ENCODE data around the gene MCL1.
"Not testable (repeated sequence)": the region's sequence is repeated elsewhere in the genome, so short reads cannot be mapped to it uniquely, and the experiment has no call there.

The MCL1 gene

GRCh38 chr1:150615346-150616201 is 36.2 kb upstream of the MCL1 start:
- no peak overlapping the region for H3K9ac ChIP-seq (ENCODE audit: low read depth, low read length)
- no peaks in the 10 kb centered on the region for H3K9me3 ChIP-seq (ENCODE audit: control insufficient read depth, insufficient read depth, low read length)
- H3K27me3 ChIP-seq (ENCODE audit: control insufficient read depth, insufficient read depth, low read length), result no peaks in the 10 kb centered on the region
- peaks cover 25% of the 10 kb centered on the region for H3K36me3 ChIP-seq (ENCODE audit: control insufficient read depth, insufficient read depth, low read length)
- peaks cover 3% of the 10 kb centered on the region for H3K4me1 ChIP-seq (ENCODE audit: control insufficient read depth, insufficient read depth, low read length)
- H3K4me3 ChIP-seq (ENCODE audit: low read depth, low read length), result no peak overlapping the region

- Histone ChIP-seq H3K4me3 (ENCODE audit: low read depth, low read length) (no peak overlapping the region), H3K36me3 (ENCODE audit: control insufficient read depth, insufficient read depth, low read length) (peaks cover 8% of the 10 kb centered on the region), H3K9ac (ENCODE audit: low read depth, low read length) (no peak overlapping the region), H3K9me3 (ENCODE audit: control insufficient read depth, insufficient read depth, low read length) (no peaks in the 10 kb centered on the region), H3K27me3 (ENCODE audit: control insufficient read depth, insufficient read depth, low read length) (no peaks in the 10 kb centered on the region), H3K4me1 (ENCODE audit: control insufficient read depth, insufficient read depth, low read length) (peaks cover 3% of the 10 kb centered on the region)
These were observed 33.9 kb upstream of the MCL1 start for GRCh38 chr1:150613061-150613920.

- no peaks in the 10 kb centered on the region for H3K27me3 ChIP-seq (ENCODE audit: control insufficient read depth, insufficient read depth, low read length)
- peaks cover 8% of the 10 kb centered on the region for H3K36me3 ChIP-seq (ENCODE audit: control insufficient read depth, insufficient read depth, low read length)
- H3K4me1 ChIP-seq (ENCODE audit: control insufficient read depth, insufficient read depth, low read length), result peaks cover 3% of the 10 kb centered on the region
- H3K4me3 ChIP-seq (ENCODE audit: low read depth, low read length), result no peak overlapping the region
- H3K9ac ChIP-seq (ENCODE audit: low read depth, low read length), result no peak overlapping the region
- H3K9me3 ChIP-seq (ENCODE audit: control insufficient read depth, insufficient read depth, low read length), result no peaks in the 10 kb centered on the region
These were observed 32.6 kb upstream of the MCL1 start for GRCh38 chr1:150612014-150612345.

GRCh38 chr1:150610576-150610975 is 31.2 kb upstream of the MCL1 start:
- Histone ChIP-seq H3K27me3 (ENCODE audit: control insufficient read depth, insufficient read depth, low read length) (no peaks in the 10 kb centered on the region), H3K9me3 (ENCODE audit: control insufficient read depth, insufficient read depth, low read length) (no peaks in the 10 kb centered on the region), H3K36me3 (ENCODE audit: control insufficient read depth, insufficient read depth, low read length) (peaks cover 8% of the 10 kb centered on the region), H3K4me3 (ENCODE audit: low read depth, low read length) (no peak overlapping the region), H3K9ac (ENCODE audit: low read depth, low read length) (no peak overlapping the region), H3K4me1 (ENCODE audit: control insufficient read depth, insufficient read depth, low read length) (peaks cover 3% of the 10 kb centered on the region)

- Histone ChIP-seq H3K9me3 (ENCODE audit: control insufficient read depth, insufficient read depth, low read length) (no peaks in the 10 kb centered on the region), H3K27me3 (ENCODE audit: control insufficient read depth, insufficient read depth, low read length) (no peaks in the 10 kb centered on the region), H3K36me3 (ENCODE audit: control insufficient read depth, insufficient read depth, low read length) (peaks cover 8% of the 10 kb centered on the region), H3K4me1 (ENCODE audit: control insufficient read depth, insufficient read depth, low read length) (peaks cover 5% of the 10 kb centered on the region), H3K4me3 (ENCODE audit: low read depth, low read length) (no peak overlapping the region), H3K9ac (ENCODE audit: low read depth, low read length) (no peak overlapping the region)
These were observed 30.3 kb upstream of the MCL1 start for GRCh38 chr1:150609732-150610131.

- Histone ChIP-seq H3K4me3 (ENCODE audit: low read depth, low read length) (no peak overlapping the region), H3K4me1 (ENCODE audit: control insufficient read depth, insufficient read depth, low read length) (peaks cover 10% of the 10 kb centered on the region), H3K36me3 (ENCODE audit: control insufficient read depth, insufficient read depth, low read length) (no peaks in the 10 kb centered on the region), H3K9me3 (ENCODE audit: control insufficient read depth, insufficient read depth, low read length) (no peaks in the 10 kb centered on the region), H3K27me3 (ENCODE audit: control insufficient read depth, insufficient read depth, low read length) (no peaks in the 10 kb centered on the region), H3K9ac (ENCODE audit: low read depth, low read length) (no peak overlapping the region)
These were observed 27.2 kb upstream of the MCL1 start for GRCh38 chr1:150606463-150607142.

- not testable (repeated sequence) for H3K36me3 ChIP-seq (ENCODE audit: control insufficient read depth, insufficient read depth, low read length); H3K27me3 ChIP-seq (ENCODE audit: control insufficient read depth, insufficient read depth, low read length); H3K9ac ChIP-seq (ENCODE audit: low read depth, low read length); H3K9me3 ChIP-seq (ENCODE audit: control insufficient read depth, insufficient read depth, low read length); H3K4me3 ChIP-seq (ENCODE audit: low read depth, low read length)
- peaks cover 10% of the 10 kb centered on the region for H3K4me1 ChIP-seq (ENCODE audit: control insufficient read depth, insufficient read depth, low read length)
These were observed 26.0 kb upstream of the MCL1 start for GRCh38 chr1:150605451-150605731.

GRCh38 chr1:150604226-150604588 is 24.8 kb upstream of the MCL1 start:
- Histone ChIP-seq H3K4me1 (ENCODE audit: control insufficient read depth, insufficient read depth, low read length) (peaks cover 10% of the 10 kb centered on the region), H3K9me3 (ENCODE audit: control insufficient read depth, insufficient read depth, low read length) (no peaks in the 10 kb centered on the region), H3K36me3 (ENCODE audit: control insufficient read depth, insufficient read depth, low read length) (no peaks in the 10 kb centered on the region), H3K9ac (ENCODE audit: low read depth, low read length) (peak overlapping the region; percentile 19), H3K4me3 (ENCODE audit: low read depth, low read length) (peak overlapping the region; percentile 16), H3K27me3 (ENCODE audit: control insufficient read depth, insufficient read depth, low read length) (no peaks in the 10 kb centered on the region)

GRCh38 chr1:150603711-150604110 is 24.3 kb upstream of the MCL1 start:
- H3K36me3 ChIP-seq (ENCODE audit: control insufficient read depth, insufficient read depth, low read length), result no peaks in the 10 kb centered on the region
- no peaks in the 10 kb centered on the region for H3K9me3 ChIP-seq (ENCODE audit: control insufficient read depth, insufficient read depth, low read length)
- H3K27me3 ChIP-seq (ENCODE audit: control insufficient read depth, insufficient read depth, low read length), result no peaks in the 10 kb centered on the region
- no peak overlapping the region for H3K4me3 ChIP-seq (ENCODE audit: low read depth, low read length)
- no peak overlapping the region for H3K9ac ChIP-seq (ENCODE audit: low read depth, low read length)
- H3K4me1 ChIP-seq (ENCODE audit: control insufficient read depth, insufficient read depth, low read length), result peaks cover 10% of the 10 kb centered on the region

GRCh38 chr1:150602372-150602771 is 23.0 kb upstream of the MCL1 start:
- H3K27me3 ChIP-seq (ENCODE audit: control insufficient read depth, insufficient read depth, low read length); H3K36me3 ChIP-seq (ENCODE audit: control insufficient read depth, insufficient read depth, low read length); H3K4me3 ChIP-seq (ENCODE audit: low read depth, low read length); H3K9me3 ChIP-seq (ENCODE audit: control insufficient read depth, insufficient read depth, low read length); H3K9ac ChIP-seq (ENCODE audit: low read depth, low read length): not testable (repeated sequence)
- peaks cover 10% of the 10 kb centered on the region for H3K4me1 ChIP-seq (ENCODE audit: control insufficient read depth, insufficient read depth, low read length)

- no peaks in the 10 kb centered on the region for H3K36me3 ChIP-seq (ENCODE audit: control insufficient read depth, insufficient read depth, low read length)
- H3K4me1 ChIP-seq (ENCODE audit: control insufficient read depth, insufficient read depth, low read length), result peaks cover 10% of the 10 kb centered on the region
- H3K9ac ChIP-seq (ENCODE audit: low read depth, low read length), result no peak overlapping the region
- H3K4me3 ChIP-seq (ENCODE audit: low read depth, low read length), result no peak overlapping the region
- H3K27me3 ChIP-seq (ENCODE audit: control insufficient read depth, insufficient read depth, low read length), result no peaks in the 10 kb centered on the region
- H3K9me3 ChIP-seq (ENCODE audit: control insufficient read depth, insufficient read depth, low read length), result no peaks in the 10 kb centered on the region
These were observed 22.1 kb upstream of the MCL1 start for GRCh38 chr1:150601540-150601939.

GRCh38 chr1:150598346-150598745 is 18.9 kb upstream of the MCL1 start:
- not testable (repeated sequence) for H3K4me3 ChIP-seq (ENCODE audit: low read depth, low read length); H3K4me1 ChIP-seq (ENCODE audit: control insufficient read depth, insufficient read depth, low read length); H3K9me3 ChIP-seq (ENCODE audit: control insufficient read depth, insufficient read depth, low read length); H3K36me3 ChIP-seq (ENCODE audit: control insufficient read depth, insufficient read depth, low read length); H3K9ac ChIP-seq (ENCODE audit: low read depth, low read length); H3K27me3 ChIP-seq (ENCODE audit: control insufficient read depth, insufficient read depth, low read length)
